Kidney capillary endothelial cell (primary cell): ENCODE data around the gene TP63.
"Not testable (repeated sequence)": the region's sequence is repeated elsewhere in the genome, so short reads cannot be mapped to it uniquely, and the experiment has no call there.

Experiments used
- DNase-seq: peaks from one replicate; pipeline ENCODE4 v3.0.0-alpha.2; 2018; ENCODE audit warnings: low spot score

TP63 gene

GRCh38 chr3:189626286-189626685 is 4.9 kb upstream of the TP63 start:
- DNase-seq: no peak

- no peak for DNase-seq
Measured at GRCh38 chr3:189629803-189630455, 1.3 kb upstream of the TP63 start.

- no peak for DNase-seq
Measured at GRCh38 chr3:189630767-189631372, 319 bp upstream of the TP63 start.

GRCh38 chr3:189631409-189631808 is 220 bp downstream of the TP63 start:
- DNase-seq: no peak

- no peak for DNase-seq
Measured at GRCh38 chr3:189632242-189632641, 1.1 kb downstream of the TP63 start.

GRCh38 chr3:189635339-189635738 is 4.2 kb downstream of the TP63 start:
- DNase-seq: no peak

GRCh38 chr3:189636048-189636447 is 4.9 kb downstream of the TP63 start:
- no peak for DNase-seq

- no peak for DNase-seq
Measured at GRCh38 chr3:189637750-189638149, 6.6 kb downstream of the TP63 start.

- no peak for DNase-seq
Measured at GRCh38 chr3:189638276-189639031, 7.3 kb downstream of the TP63 start.

GRCh38 chr3:189641776-189642175 is 10.6 kb downstream of the TP63 start:
- DNase-seq: no peak

GRCh38 chr3:189646853-189647542 is 15.8 kb downstream of the TP63 start:
- DNase-seq: no peak

- DNase-seq: peak; percentile 12
Measured at GRCh38 chr3:189652042-189652441, 20.9 kb downstream of the TP63 start.

- no peak for DNase-seq
Measured at GRCh38 chr3:189655617-189656016, 24.4 kb downstream of the TP63 start.

GRCh38 chr3:189659571-189659970 is 28.4 kb downstream of the TP63 start:
- no peak for DNase-seq

GRCh38 chr3:189664311-189664710 is 33.1 kb downstream of the TP63 start:
- no peak for DNase-seq

GRCh38 chr3:189672346-189672745 is 41.2 kb downstream of the TP63 start:
- not testable (repeated sequence) for DNase-seq

- no peak for DNase-seq
Measured at GRCh38 chr3:189673535-189673934, 42.3 kb downstream of the TP63 start.

GRCh38 chr3:189674249-189674913 is 43.2 kb downstream of the TP63 start:
- no peak for DNase-seq

- DNase-seq: no peak
Measured at GRCh38 chr3:189677667-189678066, 46.5 kb downstream of the TP63 start.

GRCh38 chr3:189680723-189681122 is 49.5 kb downstream of the TP63 start:
- DNase-seq: no peak

- DNase-seq: no peak
Measured at GRCh38 chr3:189683546-189684255, 52.5 kb downstream of the TP63 start.

GRCh38 chr3:189684317-189684716 is 53.1 kb downstream of the TP63 start:
- DNase-seq: no peak
